Lower leg skin (tissue), 4 donors: ENCODE results near the gene ADPRM. TPM values are rescaled to one million over a fixed set of nuclear protein-coding genes. Genes with fewer than 3 reads are reported as not detected.
"Not testable (repeated sequence)": the region's sequence is repeated elsewhere in the genome, so short reads cannot be mapped to it uniquely, and the experiment has no call there.

ENCODE experiments used
- DNase-seq, 2 donors: peaks; one replicate each; pipeline ENCODE4 v3.0.0-alpha.2; 2019; ENCODE audit warnings: low spot score in 2 of 2
- H3K4me3 ChIP-seq: fragments of 200-600 bp; sonication (generic); 2 replicates; pipeline ENCODE4 v1.5.1; 2017; ENCODE audit warnings: mild to moderate bottlenecking, low read depth; ENCODE audit not compliant: poor library complexity, severe bottlenecking
- CTCF ChIP-seq, 3 donors: fragments of 450-650 bp; IDR thresholded peaks; one replicate each; pipeline ENCODE4 v1.5.1; 2016; ENCODE audit warnings: antibody characterized with exemption in 3 of 3, mild to moderate bottlenecking in 3 of 3, moderate library complexity in 2 of 3
- POLR2A ChIP-seq, 2 donors: fragments of 450-650 bp; IDR thresholded peaks; one replicate each; pipeline ENCODE4 v1.6.1; 2016 to 2017; ENCODE audit warnings: antibody characterized with exemption in 2 of 2, mild to moderate bottlenecking in 1 of 2, moderate library complexity in 1 of 2
- whole genome bisulfite sequencing, 2 donors: methylation state at CpG; one replicate each; pipeline ENCODE4 v1.1.5; 2018; 5-methylcytosine and 5-hydroxymethylcytosine counted together
- intact Hi-C: fragments of 100-400 bp; cut with DNase I; formaldehyde crosslinking; loops from one replicate; pipeline ENCODE4 v1.15.0; 2023; ENCODE audit warnings: low total_unique reads
- total RNA-seq, 4 donors: library from RNA; depleted of rRNA; stranded (reverse); fragments of >200 nt; gene quantifications; one replicate each; pipeline ENCODE4 v1.1.0, GENCODE V29; 2016

ADPRM gene
- total RNA-seq, 4 donors from 2014 or later, result 9.5 to 23.4 (median 16.6) TPM

- TF ChIP-seq POLR2A (IDR thresholded peaks at IDR 0.05) (no peak), CTCF (IDR thresholded peaks at IDR 0.05) (no peak)
- H3K4me3 ChIP-seq, result no peak overlapping the region
- WGBS, 2 donors, result 72 to 81% methylated on average over 3 of the region's 3 CpGs
- intact Hi-C loops, result no loop called here
- DNase-seq, result peak in 1 of 2 donors; percentile 68
Observed at GRCh38 chr17:10725262-10725661, 27.9 kb downstream of the ADPRM start.

GRCh38 chr17:10726196-10726595 is 28.8 kb downstream of the ADPRM start:
- no peak for TF ChIP-seq POLR2A (IDR thresholded peaks at IDR 0.05)
- no peak for TF ChIP-seq CTCF (IDR thresholded peaks at IDR 0.05)
- 71 to 76% methylated on average over 2 of the region's 2 CpGs for WGBS, 2 donors
- intact Hi-C loops, result no loop called here
- DNase-seq, result no peak
- H3K4me3 ChIP-seq, result no peak overlapping the region

GRCh38 chr17:10727192-10727591 is 29.8 kb downstream of the ADPRM start:
- intact Hi-C loops, result no loop called here
- H3K4me3 ChIP-seq, result no peak overlapping the region
- WGBS, 2 donors, result 71 to 87% methylated on average over 5 of the region's 5 CpGs
- DNase-seq, result no peak
- TF ChIP-seq POLR2A (IDR thresholded peaks at IDR 0.05), result no peak
- no peak for TF ChIP-seq CTCF (IDR thresholded peaks at IDR 0.05)

- intact Hi-C loops, result no loop called here
- TF ChIP-seq CTCF (IDR thresholded peaks at IDR 0.05) (no peak), POLR2A (IDR thresholded peaks at IDR 0.05) (no peak)
- peak in 1 of 2 donors; percentile 83 for DNase-seq
- no peak overlapping the region for H3K4me3 ChIP-seq
- WGBS, 2 donors, result 92 to 94% methylated on average over 10 of the region's 10 CpGs
Observed at GRCh38 chr17:10728331-10728892, 31.0 kb downstream of the ADPRM start.

- peak within 1 kb of the TSS; percentile 44 for H3K4me3 ChIP-seq
- intact Hi-C loops, result no loop called here
- DNase-seq, result peak; percentile 72 to 98
- no peak for TF ChIP-seq POLR2A (IDR thresholded peaks at IDR 0.05)
- no peak for TF ChIP-seq CTCF (IDR thresholded peaks at IDR 0.05)
- WGBS, 2 donors, result 2 to 4% methylated on average over 34 to 58 of the region's 79 CpGs
Observed at GRCh38 chr17:10729334-10730193, 32.2 kb downstream of the ADPRM start, which contains the start of gene TMEM220. TMEM220 (minus strand) TSS chr17:10730023; CDS start chr17:10729851, 172 bp downstream.

GRCh38 chr17:10730247-10730646 is 32.9 kb downstream of the ADPRM start:
- 8 to 10% methylated on average over 15 of the region's 15 CpGs for WGBS, 2 donors
- H3K4me3 ChIP-seq, result peak overlapping the region; percentile 44
- peak in 1 of 2 donors; percentile 85 for DNase-seq
- intact Hi-C loops, result not testable (repeated sequence)
